Iris pigment epithelial cell (primary cell): ENCODE data around the gene LAMA1.
"Not testable (repeated sequence)": the region's sequence is repeated elsewhere in the genome, so short reads cannot be mapped to it uniquely, and the experiment has no call there.

ENCODE experiments used
- DNase-seq: peaks from one replicate; pipeline ENCODE4 v3.0.0-alpha.2; 2011; ENCODE audit warnings: low read depth

Gene LAMA1

GRCh38 chr18:7117390-7118355, at the start of gene LAMA1:
LAMA1 (minus strand) TSS chr18:7117797; CDS start chr18:7117720, 77 bp downstream.
- DNase-seq: peak; percentile 49

GRCh38 chr18:7165846-7166393, 48.3 kb upstream of the LAMA1 start:
- DNase-seq: no peak

- peak; percentile 27 for DNase-seq
Measured at GRCh38 chr18:7164323-7165004, 46.9 kb upstream of the LAMA1 start.

GRCh38 chr18:7158216-7158615, 40.6 kb upstream of the LAMA1 start:
- peak; percentile 87 for DNase-seq

GRCh38 chr18:7157760-7158159, 40.2 kb upstream of the LAMA1 start:
- DNase-seq: no peak

- no peak for DNase-seq
Measured at GRCh38 chr18:7155887-7156286, 38.3 kb upstream of the LAMA1 start.

GRCh38 chr18:7155092-7155491, 37.5 kb upstream of the LAMA1 start:
- no peak for DNase-seq

GRCh38 chr18:7152440-7152839, 34.8 kb upstream of the LAMA1 start:
- no peak for DNase-seq

GRCh38 chr18:7147399-7147798, 29.8 kb upstream of the LAMA1 start:
- DNase-seq: no peak

GRCh38 chr18:7146067-7146466, 28.5 kb upstream of the LAMA1 start:
- DNase-seq: no peak

- DNase-seq: not testable (repeated sequence)
Measured at GRCh38 chr18:7144921-7145320, 27.3 kb upstream of the LAMA1 start.

GRCh38 chr18:7141287-7141686, 23.7 kb upstream of the LAMA1 start:
- DNase-seq: no peak

- DNase-seq: no peak
Measured at GRCh38 chr18:7139409-7139808, 21.8 kb upstream of the LAMA1 start.

GRCh38 chr18:7133181-7133580, 15.6 kb upstream of the LAMA1 start:
- DNase-seq: peak; percentile 64

- no peak for DNase-seq
Measured at GRCh38 chr18:7132356-7133150, 15.0 kb upstream of the LAMA1 start.

- no peak for DNase-seq
Measured at GRCh38 chr18:7122376-7122775, 4.8 kb upstream of the LAMA1 start.

- DNase-seq: no peak
Measured at GRCh38 chr18:7116792-7117389, 706 bp downstream of the LAMA1 start.

- DNase-seq: peak; percentile 43
Measured at GRCh38 chr18:7116001-7116730, 1.4 kb downstream of the LAMA1 start.

GRCh38 chr18:7112936-7113335, 4.7 kb downstream of the LAMA1 start:
- DNase-seq: no peak

- no peak for DNase-seq
Measured at GRCh38 chr18:7111134-7111533, 6.5 kb downstream of the LAMA1 start.

GRCh38 chr18:7105943-7106342, 11.7 kb downstream of the LAMA1 start:
- no peak for DNase-seq
